GM19324 (cell line): ENCODE measurements around the gene KAT6B.
A peak's percentile ranks its signal among the peaks of the same experiment; 100 is the strongest.

Experiments
- ATAC-seq: cut with Tn5 transposase; IDR thresholded peaks from one replicate; pipeline ENCODE4 v1.9.1; 2021; ENCODE audit warnings: mild to moderate bottlenecking, moderate library complexity; ENCODE audit not compliant: unreplicated experiment, low FRiP score

KAT6B gene

DNA sequence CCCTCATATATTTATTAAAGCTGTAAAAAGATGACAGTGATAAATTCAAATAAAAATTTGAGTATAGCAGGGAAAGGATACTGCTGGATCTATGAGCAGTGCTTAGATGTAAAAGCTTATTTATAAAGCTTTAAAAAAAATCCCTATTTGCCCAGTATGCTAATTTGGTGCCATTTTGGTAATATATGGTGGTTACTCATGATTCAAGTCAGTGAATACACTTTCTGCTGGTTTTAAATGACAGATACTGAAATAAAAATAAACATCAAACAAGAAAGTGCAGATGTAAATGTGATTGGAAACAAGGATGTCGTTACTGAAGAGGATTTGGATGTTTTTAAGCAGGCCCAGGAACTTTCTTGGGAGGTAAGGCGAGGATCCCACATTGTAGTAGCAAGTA is 150.7 kb downstream of the KAT6B start:
- no peak for ATAC-seq

DNA sequence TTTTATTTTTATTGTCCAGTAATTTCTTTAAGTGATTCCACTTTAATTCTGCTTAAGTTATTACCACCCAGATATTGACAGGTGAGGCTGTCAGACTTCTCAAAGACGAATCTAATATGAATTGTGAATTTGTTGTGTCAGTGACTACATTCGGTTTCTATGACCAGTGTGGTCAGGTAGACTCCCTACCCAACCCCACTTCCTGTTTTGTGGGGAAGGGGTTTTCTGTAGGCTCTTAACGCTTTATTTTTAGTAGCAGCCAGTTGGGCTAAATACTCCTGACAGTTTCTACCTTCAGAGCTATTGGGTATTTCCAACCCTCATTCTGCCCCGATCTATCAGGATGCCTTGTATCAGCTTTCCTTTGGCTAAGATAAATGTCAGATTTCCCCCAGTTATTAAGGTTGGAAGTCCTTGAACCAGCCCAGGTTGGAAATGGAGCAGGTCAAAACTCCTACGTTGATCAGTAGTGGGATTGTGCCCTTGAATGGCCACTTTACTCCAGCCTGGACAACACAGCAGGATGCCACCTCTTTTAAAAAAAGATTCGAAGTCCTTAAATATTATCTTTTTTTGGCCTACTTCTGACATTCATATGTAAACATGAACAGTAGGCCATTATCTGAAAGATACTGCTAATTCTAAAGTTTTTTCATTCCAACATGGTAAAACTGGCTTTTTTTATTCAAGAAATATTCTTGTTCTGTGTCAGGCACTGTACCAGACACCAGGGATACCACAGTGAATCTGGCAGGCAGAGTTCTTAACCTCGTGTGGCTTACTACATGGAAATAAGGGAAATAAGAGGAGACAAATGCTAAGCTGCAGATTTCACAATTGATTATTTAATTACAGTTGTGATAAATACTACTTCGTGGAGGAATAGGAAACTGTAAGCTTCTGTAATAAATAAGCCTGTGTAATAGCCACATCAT is 151.8 kb downstream of the KAT6B start:
- ATAC-seq = peak; percentile 70

DNA sequence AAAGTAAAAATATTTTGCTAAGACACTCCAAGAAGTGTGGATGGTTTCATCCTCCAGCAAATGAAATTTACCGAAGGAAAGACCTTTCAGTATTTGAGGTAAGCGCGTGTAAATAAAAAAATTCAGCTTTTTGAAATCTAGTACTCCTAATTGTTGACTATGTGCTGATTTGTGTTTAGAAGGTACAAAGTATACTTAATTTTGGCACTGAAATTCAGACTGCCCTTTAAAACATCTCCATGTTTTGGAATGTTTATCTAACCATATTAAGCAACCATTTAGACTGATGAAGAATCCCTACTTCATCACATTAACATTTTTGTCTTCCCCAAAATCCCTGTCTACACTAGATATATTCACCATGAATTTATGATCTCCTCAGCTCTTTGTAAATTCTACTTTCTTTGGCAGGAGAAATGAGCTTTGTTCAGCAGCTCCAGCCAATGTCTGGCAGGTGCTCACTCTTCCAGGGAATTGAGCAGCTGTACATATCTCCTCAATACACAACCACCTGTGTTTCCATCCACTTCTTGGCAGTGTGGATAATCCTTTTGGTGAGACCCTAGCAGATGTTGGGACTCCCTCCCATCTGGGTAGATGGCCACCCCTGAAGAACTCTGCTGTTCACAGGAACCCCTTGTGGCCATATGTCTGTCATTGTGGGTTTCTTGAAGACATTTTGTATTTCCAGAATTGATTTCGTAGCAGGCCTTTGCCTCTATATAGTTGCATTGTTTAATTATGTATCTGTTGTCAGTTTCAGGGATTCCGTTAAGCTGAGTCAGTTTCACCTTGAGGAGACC is 155.6 kb downstream of the KAT6B start:
- ATAC-seq = no peak

DNA sequence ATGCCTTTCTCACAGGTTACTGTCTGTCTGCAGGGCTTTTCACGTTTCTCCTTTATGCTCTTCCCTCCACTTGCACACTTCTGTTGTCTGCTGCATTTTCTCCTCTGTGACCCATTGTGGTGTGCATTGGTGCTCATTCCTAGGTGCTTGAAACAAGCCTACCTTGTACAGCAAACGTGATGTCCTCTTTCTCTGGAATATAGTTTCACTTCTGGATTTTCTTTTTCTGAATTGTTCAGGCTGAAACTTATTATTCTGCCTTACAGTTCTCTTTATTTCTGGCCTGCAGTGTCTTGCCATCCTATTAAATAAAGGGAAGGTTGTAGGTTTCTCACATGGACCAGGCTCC is 156.2 kb downstream of the KAT6B start:
- no peak for ATAC-seq

DNA sequence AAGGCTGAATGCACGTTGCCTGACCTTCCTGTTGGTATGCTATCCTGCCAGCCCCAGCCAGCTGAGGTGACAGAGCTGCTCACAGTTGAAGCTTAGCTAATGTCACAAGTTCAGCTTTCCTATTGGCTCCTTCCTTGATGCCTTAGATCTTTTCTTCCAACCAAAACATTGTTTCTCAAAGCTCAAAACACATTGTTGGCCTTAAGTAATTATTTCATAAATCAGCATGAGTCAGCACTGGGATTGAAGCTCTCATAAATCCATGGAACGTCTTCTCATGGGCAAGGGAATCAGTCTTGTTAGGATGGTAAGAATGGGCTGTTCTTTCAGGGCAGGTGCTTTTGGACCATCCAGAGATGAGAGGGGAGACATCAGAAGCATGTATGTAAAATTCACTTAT is 157.0 kb downstream of the KAT6B start:
- ATAC-seq = no peak

DNA sequence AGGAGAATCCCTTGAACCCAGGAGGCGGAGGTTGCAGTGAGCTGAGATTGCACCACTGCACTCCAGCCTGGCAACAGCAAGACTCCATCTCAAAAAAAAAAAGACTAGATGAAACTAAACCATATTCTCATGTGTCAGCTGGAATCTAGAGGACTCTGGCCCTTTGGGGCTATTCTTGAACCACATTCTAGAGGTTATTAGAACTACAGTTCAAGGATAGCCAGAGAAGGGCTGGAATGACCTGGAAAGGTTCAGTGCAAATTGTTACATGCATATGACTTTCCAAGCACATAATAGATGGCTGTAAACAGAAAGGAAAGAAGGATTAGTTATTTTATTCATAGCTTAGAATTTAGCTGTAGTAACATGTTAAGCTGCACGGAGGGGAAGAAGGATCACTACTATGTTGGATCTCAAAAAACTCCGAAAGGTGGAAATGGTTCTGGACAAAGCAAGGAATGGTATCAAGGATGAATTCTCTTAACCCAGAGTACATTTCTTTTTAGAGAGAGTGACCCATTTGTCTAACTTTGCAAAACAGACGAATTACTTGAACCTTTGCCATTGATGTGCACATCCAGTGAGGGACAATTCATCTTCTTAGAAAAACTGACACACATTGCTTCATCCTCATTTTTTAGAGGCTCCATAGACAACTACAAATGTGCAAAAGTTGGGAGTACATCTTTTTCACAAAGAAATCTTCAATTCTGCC is 161.1 kb downstream of the KAT6B start:
- no peak for ATAC-seq

DNA sequence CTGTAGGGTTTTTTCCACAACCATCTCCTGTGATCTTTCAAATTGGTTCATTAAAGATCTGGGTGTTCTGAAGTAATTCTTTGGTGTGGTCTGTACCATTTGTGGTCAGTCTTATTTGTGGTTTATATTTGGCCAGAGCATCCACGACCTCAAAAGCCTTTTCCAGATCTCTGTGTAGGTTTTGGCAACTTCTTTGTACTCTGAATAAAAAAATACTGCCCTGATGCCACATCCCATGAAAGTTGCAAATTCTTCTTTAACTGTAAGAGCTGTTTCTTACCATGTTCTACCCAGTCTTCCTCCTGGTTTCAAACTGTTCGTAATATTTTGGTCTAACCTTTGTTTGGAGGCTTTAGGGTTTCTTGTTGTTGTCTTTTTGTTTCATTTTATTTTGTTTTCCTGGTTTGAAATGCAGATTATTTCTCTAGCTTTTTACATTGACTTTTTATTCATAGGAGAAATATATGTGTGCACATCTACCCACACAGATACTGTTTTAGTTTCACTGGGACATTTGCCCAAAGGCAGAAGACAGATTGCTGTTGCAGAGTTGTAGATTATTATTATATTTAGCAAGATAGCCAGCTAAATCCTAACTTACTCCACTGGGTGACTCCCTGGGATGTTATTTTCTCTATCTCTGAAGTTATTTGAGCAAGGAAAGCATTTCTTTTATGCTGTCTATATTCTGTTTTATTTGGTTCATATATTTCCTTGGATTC is 161.8 kb downstream of the KAT6B start:
- no peak for ATAC-seq

DNA sequence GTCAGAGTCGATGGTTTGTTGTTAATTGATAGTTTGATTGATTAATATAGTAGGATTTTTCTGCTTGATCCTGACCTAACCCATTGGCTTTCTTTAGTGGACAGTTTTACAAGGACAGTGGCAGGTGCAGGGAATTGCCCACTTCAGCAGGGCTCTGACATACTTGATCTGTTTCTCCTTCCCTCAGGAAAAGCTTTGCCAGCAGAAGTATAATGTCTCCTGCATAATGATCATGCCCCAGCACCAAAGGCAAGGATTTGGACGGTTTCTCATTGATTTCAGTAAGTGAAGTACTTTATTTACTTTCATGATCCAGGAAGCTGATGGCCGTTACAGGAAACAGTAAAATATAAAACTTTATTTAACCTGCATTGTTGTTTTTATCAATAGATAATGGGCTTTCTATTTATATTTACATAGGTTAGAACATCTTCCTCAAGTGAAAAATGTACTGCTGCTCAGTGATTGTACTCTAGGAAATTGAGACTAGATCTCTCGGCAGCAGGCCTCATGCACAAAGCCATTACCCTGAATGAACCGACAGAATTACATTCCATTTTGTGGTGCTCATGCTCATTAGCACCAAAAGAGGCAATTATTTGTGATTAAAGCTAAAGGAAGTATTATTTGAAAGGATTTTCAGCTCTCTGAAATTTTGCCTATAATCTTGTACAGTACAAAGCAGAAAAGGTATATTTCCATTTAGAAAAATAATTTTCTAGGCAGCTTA is 162.6 kb downstream of the KAT6B start:
- no peak for ATAC-seq

DNA sequence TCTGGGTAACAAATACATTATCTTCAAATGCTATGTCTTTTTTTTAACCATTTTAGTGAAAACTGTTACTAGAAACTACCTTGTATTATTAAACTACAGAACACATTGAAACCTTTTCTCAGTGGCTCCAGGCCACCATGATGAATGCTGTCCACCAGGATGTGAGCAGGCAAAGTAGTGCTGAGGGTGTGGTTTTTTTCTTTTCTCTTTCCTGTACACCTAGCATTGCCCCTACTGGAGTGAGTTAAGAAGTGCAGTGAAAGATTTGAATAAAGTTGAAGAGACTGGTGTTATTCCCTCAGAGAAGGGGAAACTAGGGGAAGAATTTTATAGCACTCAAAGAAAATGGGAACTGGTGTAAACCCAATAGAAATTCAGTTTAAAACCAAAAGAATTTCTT is 165.0 kb downstream of the KAT6B start:
- ATAC-seq = no peak

DNA sequence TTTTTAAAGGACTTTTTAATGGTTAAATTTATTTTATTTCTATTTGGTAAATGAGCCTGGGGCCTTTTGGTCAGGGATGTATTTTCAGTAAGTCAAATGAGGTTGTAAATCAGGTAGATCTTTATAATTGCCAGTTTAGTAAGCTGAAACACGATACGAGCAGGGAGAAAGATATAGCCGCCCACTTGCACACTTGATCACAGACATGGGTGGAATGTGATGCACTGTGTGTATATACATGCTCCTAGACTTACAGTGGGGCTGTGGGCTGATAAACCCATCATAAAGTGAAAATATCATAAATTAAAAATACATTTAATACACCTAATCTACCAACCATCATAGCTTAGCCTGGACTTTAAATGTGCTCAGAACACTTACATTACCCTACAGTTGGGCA is 165.7 kb downstream of the KAT6B start:
- no peak for ATAC-seq

DNA sequence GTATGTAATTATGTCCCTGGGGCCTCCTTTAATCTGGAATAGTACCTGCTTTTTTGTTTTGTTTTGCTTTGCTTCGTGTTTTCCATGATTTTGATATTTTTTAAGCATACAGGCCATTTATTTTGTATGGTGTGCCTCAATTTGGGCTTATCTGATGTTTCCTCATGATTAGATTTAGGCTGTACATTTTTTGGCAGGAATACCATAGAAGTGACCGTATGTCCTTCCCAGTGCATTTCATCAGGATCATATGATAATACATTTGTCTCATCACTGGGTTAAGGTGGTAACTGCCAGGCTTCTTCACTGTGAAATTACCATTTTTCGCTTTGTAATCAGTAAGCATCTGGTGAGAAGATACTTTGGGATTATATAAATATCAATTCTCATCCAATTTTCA is 167.2 kb downstream of the KAT6B start:
- no peak for ATAC-seq

DNA sequence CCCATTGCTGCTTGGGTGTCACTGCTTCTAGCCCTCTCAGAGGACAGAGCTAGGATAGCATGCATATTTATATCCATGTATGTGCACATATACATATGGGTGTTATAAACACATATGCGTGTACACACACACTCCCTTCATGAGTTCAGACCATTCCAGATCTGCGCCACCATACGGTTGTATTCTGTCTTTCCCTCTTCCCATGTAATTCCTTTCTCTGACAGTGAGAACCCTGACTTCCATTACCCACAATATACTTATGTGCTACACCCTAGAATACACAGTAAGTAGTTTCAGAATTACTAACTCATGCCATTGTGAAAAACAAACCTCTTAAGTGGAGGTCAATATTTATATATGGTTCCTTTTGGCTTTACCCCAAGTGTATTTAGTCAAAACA is 168.5 kb downstream of the KAT6B start:
- no peak for ATAC-seq

DNA sequence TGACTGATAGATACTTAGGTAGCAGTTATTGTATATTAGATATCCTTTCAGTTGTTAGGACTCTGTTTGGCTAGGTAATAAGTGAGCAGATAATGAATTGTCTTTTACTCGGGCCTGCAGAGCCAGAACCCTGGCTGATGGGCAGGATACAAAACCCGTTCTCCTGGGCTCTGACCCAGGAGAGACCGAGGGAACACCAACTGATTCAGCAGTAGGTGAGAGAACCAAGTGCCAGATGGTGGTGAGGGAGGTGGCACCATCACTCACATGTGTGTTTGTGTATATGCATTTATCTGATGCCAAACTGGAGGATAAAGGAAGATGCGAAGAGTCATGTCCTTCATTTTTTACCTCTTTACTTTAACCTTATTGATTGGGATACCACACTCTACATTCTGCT is 169.4 kb downstream of the KAT6B start:
- no peak for ATAC-seq

DNA sequence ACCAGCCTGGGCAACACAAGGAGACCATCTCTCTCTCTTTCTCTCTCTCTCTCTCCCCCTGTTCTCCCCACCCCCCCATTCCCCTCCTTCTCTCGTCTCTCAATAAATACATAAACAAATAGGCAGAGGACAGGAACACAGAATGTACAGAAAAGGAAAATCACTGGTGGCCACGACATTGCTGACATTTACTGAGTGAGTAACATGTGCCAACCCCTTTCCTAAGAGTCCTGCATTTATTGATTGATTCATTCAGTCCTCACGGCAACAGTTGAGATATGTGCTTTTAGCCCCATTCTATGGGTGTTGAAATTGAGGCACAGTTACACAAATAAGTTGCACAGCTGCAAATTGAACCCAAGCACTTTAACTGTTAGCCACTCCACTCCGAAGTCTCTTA is 170.8 kb downstream of the KAT6B start:
- no peak for ATAC-seq

DNA sequence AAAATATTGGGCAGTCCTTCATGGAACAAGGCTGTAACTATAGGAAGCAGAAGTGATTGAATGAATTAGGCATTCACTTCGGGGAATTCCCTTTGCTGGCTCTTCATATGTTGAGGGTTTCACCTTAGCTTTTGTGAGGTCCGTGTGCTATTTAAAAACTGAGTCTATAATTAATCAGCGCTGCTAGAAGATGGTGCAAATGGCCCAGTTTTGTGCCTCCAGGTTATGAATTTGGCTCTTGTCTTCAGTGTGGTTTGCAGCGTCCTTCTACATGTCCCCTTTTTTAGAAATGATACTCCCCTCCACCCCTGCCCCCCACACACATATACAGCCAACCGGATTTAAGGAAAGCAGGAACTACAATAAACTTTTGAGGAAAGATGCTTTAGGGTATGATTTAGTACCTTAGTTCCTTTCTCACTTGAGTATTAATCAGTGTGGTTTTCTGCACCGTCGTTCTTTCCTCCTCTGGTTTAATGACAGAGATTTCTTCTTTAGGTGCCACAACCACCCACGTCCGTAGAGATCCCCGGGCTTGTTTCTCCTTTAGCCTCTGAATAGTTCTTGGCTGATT is 174.4 kb downstream of the KAT6B start:
- ATAC-seq = no peak

DNA sequence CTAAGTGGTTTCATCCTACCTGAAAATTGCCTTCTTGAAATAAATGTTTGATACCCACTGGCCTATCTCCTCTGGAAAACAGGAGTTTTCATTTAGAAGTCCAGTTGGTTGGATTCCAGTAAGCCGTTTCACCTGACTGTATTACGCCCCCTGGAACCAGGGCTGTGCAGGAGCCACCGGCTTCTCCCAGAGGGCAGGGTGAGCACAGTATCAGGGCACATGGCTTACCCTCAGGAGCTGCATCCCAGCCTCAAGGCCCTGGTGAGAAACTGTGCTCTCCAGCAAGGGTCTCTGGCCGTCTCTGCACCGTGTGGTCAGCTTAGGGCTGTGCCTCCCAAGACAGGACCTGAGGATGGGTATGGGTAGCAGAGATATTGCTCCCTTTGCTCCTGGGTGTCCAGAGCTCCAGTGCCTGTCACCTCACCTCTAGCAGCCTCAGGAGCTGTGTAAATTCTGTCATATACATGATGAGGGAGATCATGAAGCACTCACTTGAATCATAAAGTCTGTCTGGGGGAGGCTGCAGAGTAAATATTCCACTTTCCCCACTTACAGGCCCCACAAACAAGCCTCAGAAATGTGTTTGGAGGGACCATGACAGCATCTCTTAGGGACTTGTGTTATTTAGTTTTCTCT is 175.4 kb downstream of the KAT6B start:
- ATAC-seq = no peak

DNA sequence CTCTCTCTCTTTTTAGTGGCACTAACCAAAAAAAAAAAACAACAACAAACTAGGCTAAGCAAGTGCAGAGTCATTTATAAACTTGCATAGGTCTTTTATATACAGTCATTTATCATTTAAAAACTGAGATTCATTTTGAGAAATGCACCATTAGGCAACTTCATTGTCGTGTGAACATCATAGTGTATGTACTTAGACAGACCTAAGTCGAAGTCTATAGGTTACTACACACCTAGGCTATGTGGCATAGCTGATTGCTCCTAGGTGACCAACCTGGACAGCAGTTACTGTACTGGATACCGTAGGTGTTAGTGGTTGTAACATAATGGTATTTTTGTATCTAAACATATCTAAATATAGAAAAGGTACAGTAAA is 175.9 kb downstream of the KAT6B start:
- ATAC-seq = no peak

DNA sequence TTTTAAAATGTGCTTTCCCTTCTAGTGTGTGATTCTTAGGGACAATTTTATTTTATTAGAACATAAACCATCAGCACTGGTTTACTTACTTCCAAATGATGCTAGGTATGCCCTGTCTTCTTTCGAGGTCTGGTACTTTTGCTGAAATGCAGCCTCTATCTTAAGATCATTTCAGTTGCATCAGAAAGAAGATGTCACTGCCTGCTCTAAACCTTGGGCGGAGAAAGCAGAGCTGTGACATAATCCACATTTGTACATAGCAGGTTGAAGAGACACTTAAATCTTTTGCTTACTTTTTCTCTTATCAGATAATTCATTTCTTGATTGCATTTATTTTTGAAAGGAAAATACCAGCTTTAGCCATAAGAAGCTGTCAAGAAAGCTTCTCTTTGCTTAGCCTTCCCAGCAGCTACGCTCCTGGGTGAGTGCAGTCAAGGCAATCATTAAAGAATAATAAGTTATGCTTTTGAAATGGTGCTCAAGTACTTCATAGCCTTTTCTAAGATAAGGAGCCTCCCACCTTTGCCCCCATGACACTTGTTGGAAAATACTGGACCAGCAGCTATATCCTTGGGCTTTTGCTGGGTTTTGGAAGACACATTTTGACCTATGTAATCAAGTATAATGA is 176.7 kb downstream of the KAT6B start:
- ATAC-seq = no peak

DNA sequence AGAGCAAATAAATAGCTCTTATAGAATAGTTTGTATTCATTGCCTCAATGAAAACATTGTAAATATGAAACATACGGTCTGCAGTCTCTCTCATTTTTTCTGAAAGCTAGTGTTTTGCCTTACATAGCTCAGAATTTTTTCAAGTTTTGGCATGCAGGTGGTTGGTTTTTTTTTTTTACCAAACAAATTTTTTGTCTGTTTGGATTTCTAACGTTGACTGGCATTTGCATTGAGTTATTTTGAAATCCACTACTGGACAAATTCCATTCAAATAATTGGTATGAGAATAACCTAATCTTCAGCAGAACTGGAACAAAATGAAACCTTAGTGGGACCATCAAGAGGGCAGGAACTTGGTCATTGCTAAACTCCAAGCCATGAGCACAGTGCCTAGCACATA is 177.5 kb downstream of the KAT6B start:
- ATAC-seq = no peak
